ENCODE results near the gene FAM241B.

- no peak for TF ChIP-seq ELF1 (IDR thresholded peaks at IDR 0.05)
- no peak for TF ChIP-seq CTCF (IDR thresholded peaks at IDR 0.05)
- no peak for TF ChIP-seq REST (IDR thresholded peaks at IDR 0.05; ENCODE audit: low read depth, low read length)
- TF ChIP-seq NRF1 (IDR thresholded peaks at IDR 0.05; ENCODE audit: low read depth, low read length) = no peak
- no peak for TF ChIP-seq MEF2A (IDR thresholded peaks at IDR 0.05; ENCODE audit: borderline replicate concordance, low read depth)
- TF ChIP-seq NFIC (IDR thresholded peaks at IDR 0.05; ENCODE audit: borderline replicate concordance) = no peak
- TF ChIP-seq USF2 (IDR thresholded peaks at IDR 0.05; ENCODE audit: borderline replicate concordance, low read depth, low read length) = no peak
- no peak for TF ChIP-seq FOXJ3 (CRISPR knock-in tag; IDR thresholded peaks at IDR 0.05)
- TF ChIP-seq EZH2phosphoT487 (IDR thresholded peaks at IDR 0.05; ENCODE audit: borderline replicate concordance, low read depth) = no peak
- TF ChIP-seq MXI1 (IDR thresholded peaks at IDR 0.05; ENCODE audit: low read depth, low read length) = no peak
- no peak for TF ChIP-seq GABPA (IDR thresholded peaks at IDR 0.05; ENCODE audit: low read depth)
Observed at GRCh38 chr10:69640196-69640980, 10.3 kb downstream of the FAM241B start.

Data from SK-N-SH (cell line).